ENCODE data around the gene TMEM151A.
"Not testable (repeated sequence)": the region's sequence is repeated elsewhere in the genome, so short reads cannot be mapped to it uniquely, and the experiment has no call there.

GRCh38 chr11:66277064-66277463 lies 14.6 kb upstream of the TMEM151A start:
- TF ChIP-seq EZH2phosphoT487 (IDR thresholded peaks at IDR 0.05; ENCODE audit: low read length); CTCF (IDR thresholded peaks at IDR 0.05; ENCODE audit: low read length); EZH2 (optimal IDR thresholded peaks at IDR 0.05; ENCODE audit: low read depth, low read length): not testable (repeated sequence)
